Eye (tissue), 1 donor: ENCODE data around the gene PNMT.

ENCODE experiments used
- DNase-seq: peaks from one replicate; pipeline ENCODE4 v3.0.0-alpha.2; 2015

PNMT gene

DNA sequence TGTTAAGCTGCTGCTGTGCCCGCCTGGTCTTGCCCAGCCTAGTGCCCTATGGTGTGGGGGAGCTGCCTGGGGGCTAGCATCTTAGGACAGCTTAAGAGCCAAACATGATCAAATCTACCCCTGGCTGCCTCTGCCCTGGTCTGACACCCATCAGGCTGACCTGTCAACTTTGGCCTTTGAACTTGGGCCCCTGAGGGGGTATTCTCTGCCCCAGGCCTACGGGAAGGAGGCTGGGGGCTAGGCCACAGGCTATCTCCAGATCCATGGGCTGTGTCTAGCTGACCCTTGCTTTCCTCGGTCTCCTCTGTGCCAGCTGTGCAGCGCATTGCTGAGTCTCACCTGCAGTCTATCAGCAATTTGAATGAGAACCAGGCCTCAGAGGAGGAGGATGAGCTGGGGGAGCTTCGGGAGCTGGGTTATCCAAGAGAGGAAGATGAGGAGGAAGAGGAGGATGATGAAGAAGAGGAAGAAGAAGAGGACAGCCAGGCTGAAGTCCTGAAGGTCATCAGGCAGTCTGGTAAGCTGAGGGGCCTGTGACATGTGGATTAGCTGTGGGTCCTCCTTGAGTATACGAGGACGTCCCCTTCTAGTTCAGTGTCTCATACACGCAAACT lies 34.6 kb upstream of the PNMT start:
- no peak for DNase-seq

DNA sequence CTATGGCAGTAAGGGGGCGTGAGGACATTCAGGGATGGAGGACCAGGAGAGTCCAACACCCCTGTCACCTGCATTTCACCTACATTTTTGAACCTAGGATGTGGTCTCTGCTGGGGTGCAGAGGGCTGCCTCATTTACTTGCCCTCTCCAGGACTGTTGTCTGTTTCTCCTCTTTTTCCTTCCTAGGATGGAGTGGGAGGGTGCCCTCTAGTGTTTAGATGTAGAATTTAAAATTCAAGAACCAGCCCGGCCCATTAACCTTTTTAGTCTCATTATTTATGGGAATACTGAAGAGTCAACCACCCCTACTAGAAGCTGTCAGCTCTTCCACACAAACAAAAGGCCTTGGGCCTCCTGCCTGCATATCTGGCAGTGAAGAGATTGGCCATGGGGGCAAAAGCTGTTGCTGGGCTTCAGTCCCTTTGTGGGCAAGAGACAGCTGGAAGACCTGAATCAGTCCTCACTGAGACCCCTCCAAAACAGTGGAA lies 33.8 kb upstream of the PNMT start:
- DNase-seq, result peak; percentile 78

DNA sequence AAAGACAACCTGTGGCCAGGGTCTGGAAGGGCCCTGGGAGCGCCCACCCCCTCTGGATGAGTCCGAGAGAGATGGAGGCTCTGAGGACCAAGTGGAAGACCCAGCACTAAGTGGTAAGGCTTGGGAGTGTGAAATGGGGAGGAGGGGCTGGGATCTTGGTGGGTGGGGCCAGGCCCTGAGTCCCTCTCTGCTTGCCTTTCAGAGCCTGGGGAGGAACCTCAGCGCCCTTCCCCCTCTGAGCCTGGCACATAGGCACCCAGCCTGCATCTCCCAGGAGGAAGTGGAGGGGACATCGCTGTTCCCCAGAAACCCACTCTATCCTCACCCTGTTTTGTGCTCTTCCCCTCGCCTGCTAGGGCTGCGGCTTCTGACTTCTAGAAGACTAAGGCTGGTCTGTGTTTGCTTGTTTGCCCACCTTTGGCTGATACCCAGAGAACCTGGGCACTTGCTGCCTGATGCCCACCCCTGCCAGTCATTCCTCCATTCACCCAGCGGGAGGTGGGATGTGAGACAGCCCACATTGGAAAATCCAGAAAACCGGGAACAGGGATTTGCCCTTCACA lies 32.6 kb upstream of the PNMT start:
- no peak for DNase-seq

- no peak for DNase-seq
These were observed 31.7 kb upstream of the PNMT start for GRCh38 chr17:39636587-39636926.

GRCh38 chr17:39636927-39637736 lies 31.1 kb upstream of the PNMT start, which contains the start of gene STARD3:
Gene STARD3 (plus strand): TSS chr17:39637144. CDS start chr17:39653532, 16,388 bp downstream.
- DNase-seq, result peak; percentile 95

- DNase-seq, result no peak
These were observed 29.9 kb upstream of the PNMT start for GRCh38 chr17:39638317-39638716.

GRCh38 chr17:39639043-39639442 lies 29.2 kb upstream of the PNMT start:
- DNase-seq, result no peak

GRCh38 chr17:39639566-39640458 lies 28.4 kb upstream of the PNMT start:
- no peak for DNase-seq

DNA sequence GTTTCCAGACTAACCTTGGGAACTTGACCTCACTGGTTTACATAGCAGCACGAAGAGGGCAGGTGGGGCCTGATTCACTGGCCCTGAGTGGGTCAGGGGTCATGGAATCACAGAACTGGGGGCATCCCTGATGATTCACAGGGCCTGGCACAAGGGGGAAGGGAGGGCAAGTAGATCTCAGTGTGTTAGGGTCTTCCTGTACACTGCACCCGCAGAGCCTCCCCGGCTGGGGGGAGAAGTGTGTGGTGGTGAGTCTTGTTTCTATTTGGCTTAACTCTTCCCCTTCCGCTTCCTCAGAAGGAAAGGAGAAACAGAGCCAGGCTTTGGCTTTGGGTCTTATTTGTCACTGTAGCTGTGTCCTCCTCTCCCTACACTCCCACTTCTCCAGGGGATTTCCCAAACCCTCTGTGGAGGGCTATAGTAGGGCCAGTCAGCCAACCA lies 27.6 kb upstream of the PNMT start:
- no peak for DNase-seq

DNA sequence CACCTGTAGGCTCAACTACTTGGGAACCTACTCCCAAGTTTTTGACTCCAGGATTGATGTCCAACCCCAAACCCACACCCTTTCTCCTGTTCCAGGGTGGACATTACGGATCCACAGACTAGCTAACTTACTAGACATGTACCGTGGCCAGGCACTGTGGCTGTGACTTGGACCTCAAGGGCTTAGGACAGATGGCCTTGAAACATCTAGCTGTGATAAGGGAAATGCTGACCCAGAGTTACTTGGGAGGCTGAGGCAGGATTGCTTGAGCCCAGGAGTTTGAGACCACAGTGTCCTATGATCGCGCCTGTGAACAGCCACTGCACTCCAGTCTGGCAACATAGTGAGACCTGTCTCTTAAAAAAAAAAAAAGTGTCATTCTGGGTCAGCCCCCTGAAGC lies 27.2 kb upstream of the PNMT start:
- no peak for DNase-seq

DNA sequence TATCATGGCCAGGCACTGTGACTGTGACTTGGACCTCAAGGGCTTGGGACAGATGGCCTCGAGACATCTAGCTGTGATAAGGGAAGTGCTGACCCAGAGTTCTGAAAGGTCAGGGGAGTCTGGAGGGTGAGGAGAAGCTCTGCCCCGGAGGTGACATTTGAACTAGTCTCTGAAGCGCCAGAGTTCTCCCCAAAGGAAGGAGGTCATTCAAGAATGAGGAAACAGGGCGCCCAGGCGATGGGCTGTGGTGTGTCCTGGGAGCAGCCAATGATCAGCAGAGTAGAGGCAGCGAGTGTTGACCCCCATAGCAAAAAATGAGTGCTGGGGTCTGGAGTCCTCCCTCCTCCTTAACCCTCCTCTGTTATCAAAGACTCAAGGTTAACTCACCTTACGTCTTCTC lies 26.4 kb upstream of the PNMT start:
- no peak for DNase-seq

GRCh38 chr17:39642291-39643074 lies 25.8 kb upstream of the PNMT start:
- DNase-seq, result no peak

DNA sequence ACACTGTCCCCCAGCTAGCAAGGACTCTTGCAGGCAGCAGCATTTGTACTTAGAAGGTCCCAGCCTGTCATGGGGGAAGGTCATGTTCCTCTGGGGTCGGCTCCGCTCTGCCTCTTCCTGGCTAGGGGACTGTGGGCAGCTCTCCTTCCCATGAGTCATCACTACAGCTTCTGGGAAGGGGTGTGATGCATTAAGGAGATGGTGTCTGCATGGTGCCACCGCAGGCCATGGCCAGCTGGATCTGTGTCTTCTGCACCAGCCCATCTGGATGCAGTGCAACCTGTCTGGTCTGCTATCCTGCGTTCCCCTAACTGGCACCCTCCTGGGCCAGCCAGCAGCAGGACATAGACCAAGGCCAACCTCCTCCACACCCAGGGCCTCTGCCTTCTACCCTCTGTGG lies 25.0 kb upstream of the PNMT start:
- no peak for DNase-seq

DNA sequence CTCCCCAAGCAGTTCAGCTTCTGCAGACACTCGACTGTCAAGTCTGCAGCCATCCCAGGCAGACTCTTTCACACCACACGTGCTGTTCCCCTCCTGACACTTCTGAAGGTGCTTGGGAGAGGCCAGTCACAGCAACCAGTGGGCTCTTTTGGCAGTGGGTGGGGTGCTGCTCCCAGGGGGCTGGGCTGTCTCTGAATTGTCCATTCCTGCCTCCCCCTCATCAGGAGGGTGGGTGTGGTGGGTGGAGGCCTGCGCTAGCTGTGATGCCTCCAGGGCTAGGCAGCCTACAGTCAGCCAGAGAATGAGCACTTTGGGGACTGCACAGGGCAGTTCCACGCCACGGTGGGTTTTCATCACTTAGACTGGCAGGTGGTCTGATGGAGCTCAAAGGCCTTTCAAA lies 21.0 kb upstream of the PNMT start:
- no peak for DNase-seq

- DNase-seq, result no peak
These were observed 19.5 kb upstream of the PNMT start for GRCh38 chr17:39648616-39649366.

- DNase-seq, result no peak
These were observed 18.1 kb upstream of the PNMT start for GRCh38 chr17:39650121-39650579.

- DNase-seq, result no peak
These were observed 16.2 kb upstream of the PNMT start for GRCh38 chr17:39651923-39652586.

- DNase-seq, result peak; percentile 81
These were observed 15.5 kb upstream of the PNMT start for GRCh38 chr17:39652587-39653315.

DNA sequence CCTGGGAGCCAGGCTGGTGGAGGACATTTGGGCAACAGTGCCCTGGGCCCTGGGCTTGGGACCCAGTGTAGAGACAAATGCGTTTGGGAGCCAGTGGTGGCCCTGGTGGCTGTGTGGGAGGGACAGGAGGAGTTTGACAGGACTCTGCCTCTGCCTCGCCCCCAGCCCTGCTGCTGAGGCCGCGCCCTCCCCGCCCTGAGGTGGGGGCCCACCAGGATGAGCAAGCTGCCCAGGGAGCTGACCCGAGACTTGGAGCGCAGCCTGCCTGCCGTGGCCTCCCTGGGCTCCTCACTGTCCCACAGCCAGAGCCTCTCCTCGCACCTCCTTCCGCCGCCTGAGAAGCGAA lies 15.0 kb upstream of the PNMT start:
- DNase-seq, result no peak
